ENCODE measurements around the gene MPDU1. TPM values are rescaled to one million over a fixed set of nuclear protein-coding genes. Genes with fewer than 3 reads are reported as not detected.

The MPDU1 gene
- total and polyA plus RNA-seq, 2 of the 13 experiments (the other 11 are each of a cell fraction or from before 2014, with no cell fraction given): 112 to 167 TPM

- ChIA-PET CTCF (ENCODE audit: low intra/inter-chr PET ratio, low total read pairs) (no interaction called here), POLR2A (interaction anchor here (0.7 to 3.6 kb wide), 19 partner anchors 8 to 544 kb away, joined by 3 to 37 read pairs (median 4); partner anchors contain the start of genes CHRNB1, FXR2, POLR2A and SAT2)
- no peaks in the 10 kb centered on the region for H3K9me3 ChIP-seq (ENCODE audit: low read length)
- H3K27ac ChIP-seq (ENCODE audit: extremely low read length, insufficient read depth, low read length): peak overlapping the region; percentile 88
- H3K4me2 ChIP-seq (ENCODE audit: low read depth, low read length): peak overlapping the region; percentile 72
- H3K27me3 ChIP-seq (ENCODE audit: control insufficient read depth in 1 of 2, insufficient read depth in 2 of 2, low read length in 2 of 2): no peaks in the 10 kb centered on the region; a peak in 1 of 5 replicates
- H3K79me2 ChIP-seq (ENCODE audit: insufficient read depth, low read length): peaks cover 40% of the 10 kb centered on the region
- no peak for FAIRE-seq
- H4K20me1 ChIP-seq (ENCODE audit: insufficient read depth, low read length): peaks cover 43% of the 10 kb centered on the region
- H3K36me3 ChIP-seq (replicated peaks in 1 of 2; ENCODE audit: control insufficient read depth in 1 of 2, insufficient read depth in 2 of 2, low read length in 2 of 2): peaks cover 8 to 39% of the 10 kb centered on the region in 2 experiments
- H3K4me3 ChIP-seq (replicated peaks in 1 of 3; ENCODE audit: insufficient read depth in 1 of 3, low read depth in 2 of 3, low read length in 3 of 3): peak overlapping the region in 2 of 3 experiments; percentile 17 to 58; a peak in 4 of 6 replicates
- peak; percentile 2 for ATAC-seq
- no peak overlapping the region for H2AFZ ChIP-seq (ENCODE audit: low read length)
- peaks cover 82% of the 10 kb centered on the region for H3K4me1 ChIP-seq (ENCODE audit: insufficient read depth, low read length)
- no peak for DNase-seq (ENCODE audit: low spot score)
- intact Hi-C loops (cut with micrococcal nuclease; ENCODE audit: unreplicated experiment) (no loop called here), in situ Hi-C loops (cut with HindIII; ENCODE audit: extremely low pct_ligation_motif_present, low pct_unique_long_range_greater_than_20kb) (loop anchor here (10.0 kb wide), 1 partner anchor 265 kb away; no protein-coding TSS in a partner anchor)
- H3K9ac ChIP-seq (ENCODE audit: insufficient read depth, low read depth, low read length): peak overlapping the region; percentile 75
- BruUV-seq (replicated peaks): no TSS peak
- WGBS (ENCODE audit: low lambda C conversion rate): 66% methylated on average over 11 of the region's 12 CpGs
- TF ChIP-seq ZSCAN31 (CRISPR knock-in tag; IDR thresholded peaks at IDR 0.05; ENCODE audit: low read depth): 0 out of 2 replicates have a peak, but pooled peaks have one; percentile 12
- TF ChIP-seq AGO2 (optimal IDR thresholded peaks at IDR 0.05; ENCODE audit: low read depth, low read length): peak; percentile 91
- no peak for TF ChIP-seq YEATS2 (CRISPR knock-in tag; IDR thresholded peaks at IDR 0.05; ENCODE audit: borderline replicate concordance)
- peak; percentile 39; the same call in 1 of the 2 replicates for TF ChIP-seq ZNF687 (CRISPR knock-in tag; IDR thresholded peaks at IDR 0.05)
- no peak for TF ChIP-seq NFYC (CRISPR knock-in tag; IDR thresholded peaks at IDR 0.05)
- TF ChIP-seq ZNF761 (CRISPR knock-in tag; conservative IDR thresholded peaks at IDR 0.05): 0 out of 2 replicates have a peak, but pooled peaks have one; percentile 24
- TF ChIP-seq ETV5 (CRISPR knock-in tag; IDR thresholded peaks at IDR 0.05; ENCODE audit: borderline replicate concordance): no peak
- TF ChIP-seq PAX8 (CRISPR knock-in tag; IDR thresholded peaks at IDR 0.05; ENCODE audit: borderline replicate concordance): 0 out of 2 replicates have a peak, but pooled peaks have one; percentile 36
- no peak for TF ChIP-seq ETV6 (CRISPR knock-in tag; conservative IDR thresholded peaks at IDR 0.05)
- peak; percentile 48; the same call in 1 of the 2 replicates for TF ChIP-seq ZNF737 (CRISPR knock-in tag; IDR thresholded peaks at IDR 0.05; ENCODE audit: borderline replicate concordance)
- TF ChIP-seq SNAPC5 (CRISPR knock-in tag; IDR thresholded peaks at IDR 0.05; ENCODE audit: borderline replicate concordance): no peak
- TF ChIP-seq FOXO4 (CRISPR knock-in tag; conservative IDR thresholded peaks at IDR 0.05): 0 out of 2 replicates have a peak, but pooled peaks have one; percentile 55
- no peak for TF ChIP-seq SIX1 (CRISPR knock-in tag; IDR thresholded peaks at IDR 0.05; ENCODE audit: borderline replicate concordance)
- TF ChIP-seq RBM22 (optimal IDR thresholded peaks at IDR 0.05; ENCODE audit: low read length): no peak
- TF ChIP-seq ZNF674 (CRISPR knock-in tag; IDR thresholded peaks at IDR 0.05; ENCODE audit: low read depth): no peak
- no peak for TF ChIP-seq KDM6A (CRISPR knock-in tag; IDR thresholded peaks at IDR 0.05; ENCODE audit: low read depth)
- peak; percentile 95 for TF ChIP-seq AGO1 (IDR thresholded peaks at IDR 0.05; ENCODE audit: low read depth, low read length, poor library complexity, severe bottlenecking)
- TF ChIP-seq TAF1 (CRISPR knock-in tag; IDR thresholded peaks at IDR 0.05): no peak
- no peak for TF ChIP-seq ZNF205 (CRISPR knock-in tag; IDR thresholded peaks at IDR 0.05)
Measured at GRCh38 chr17:7579834-7580603, 3.6 kb upstream of the MPDU1 start.

Measured in HepG2 (cell line).